GM23338 (cell line): ENCODE results near the gene NELFB. TPM values are rescaled to one million over a fixed set of nuclear protein-coding genes. Genes with fewer than 3 reads are reported as not detected.

Experiments used
- ATAC-seq: fragments of 200-7000 bp; cut with Tn5 transposase; 3 replicates; pipeline ENCODE4 v1.9.1; 2020
- DNase-seq: peaks from one replicate; pipeline ENCODE4 v3.0.0-alpha.2; 2015; ENCODE audit warnings: low spot score
- H2AFZ ChIP-seq: fragments of 200-600 bp; sonication (generic); 2 replicates; pipeline ENCODE4 v1.8.0; 2016; ENCODE audit warnings: antibody characterized with exemption, mild to moderate bottlenecking, moderate library complexity
- H3F3A ChIP-seq: fragments of 200-600 bp; sonication (generic); replicated peaks from 2 replicates; pipeline ENCODE4 v1.8.0; 2017; ENCODE audit warnings: antibody characterized with exemption, mixed run types, low read depth
- H3K27ac ChIP-seq: fragments of 200-600 bp; sonication (generic); 2 replicates; pipeline ENCODE4 v1.6.1; 2016; ENCODE audit warnings: low read depth
- H3K27me3 ChIP-seq: fragments of 200-600 bp; sonication (generic); 2 replicates; pipeline ENCODE4 v1.8.0; 2016; ENCODE audit warnings: mild to moderate bottlenecking, mixed run types, moderate library complexity; ENCODE audit not compliant: insufficient read depth
- H3K36me3 ChIP-seq: fragments of 200-600 bp; sonication (generic); 2 replicates; pipeline ENCODE4 v1.8.0; 2016; ENCODE audit warnings: mild to moderate bottlenecking; ENCODE audit not compliant: insufficient read depth
- H3K4me1 ChIP-seq: fragments of 200-600 bp; sonication (generic); 2 replicates; pipeline ENCODE4 v1.8.0; 2016; ENCODE audit warnings: mild to moderate bottlenecking, moderate library complexity; ENCODE audit not compliant: insufficient read depth
- H3K4me2 ChIP-seq: fragments of 200-600 bp; sonication (generic); 2 replicates; pipeline ENCODE4 v1.7.1; 2017; ENCODE audit warnings: mixed run types
- H3K4me3 ChIP-seq: fragments of 200-600 bp; sonication (generic); 2 replicates; pipeline ENCODE4 v1.6.1; 2016; ENCODE audit warnings: mixed run types
- H3K79me2 ChIP-seq: fragments of 200-600 bp; sonication (generic); replicated peaks from 2 replicates; pipeline ENCODE4 v1.8.0; 2017; ENCODE audit warnings: mild to moderate bottlenecking; ENCODE audit not compliant: insufficient read depth
- H3K9me2 ChIP-seq: fragments of 200-600 bp; sonication (generic); 2 replicates; pipeline ENCODE4 v1.8.0; 2017; ENCODE audit not compliant: insufficient read depth
- H4K20me1 ChIP-seq: fragments of 200-600 bp; sonication (generic); replicated peaks from 2 replicates; pipeline ENCODE4 v1.8.0; 2017; ENCODE audit warnings: mild to moderate bottlenecking; ENCODE audit not compliant: insufficient read depth
- H3K27ac Mint-ChIP-seq: 2 replicates; pipeline ENCODE4 v1.8.0; 2020; ENCODE audit warnings: inconsistent platforms, mild to moderate bottlenecking, moderate library complexity, mixed read lengths
- H3K27me3 Mint-ChIP-seq: 3 replicates; pipeline ENCODE4 v1.8.0; 2022; ENCODE audit warnings: low read depth, mild to moderate bottlenecking, moderate library complexity, mixed read lengths, inconsistent platforms; ENCODE audit not compliant: insufficient read depth, poor library complexity
- H3K36me3 Mint-ChIP-seq: 3 replicates; pipeline ENCODE4 v1.8.0; 2021; ENCODE audit warnings: low read depth, mild to moderate bottlenecking, inconsistent platforms, moderate library complexity, mixed read lengths
- H3K4me1 Mint-ChIP-seq: 3 replicates; pipeline ENCODE4 v1.8.0; 2020; ENCODE audit warnings: mild to moderate bottlenecking, inconsistent platforms, mixed read lengths
- H3K4me3 Mint-ChIP-seq: 3 replicates; pipeline ENCODE4 v1.8.0; 2021; ENCODE audit warnings: moderate library complexity, mild to moderate bottlenecking, inconsistent platforms, mixed read lengths
- H3K9me3 Mint-ChIP-seq: 3 replicates; pipeline ENCODE4 v1.8.0; 2020; ENCODE audit warnings: moderate library complexity, mild to moderate bottlenecking, inconsistent platforms, mixed read lengths
- CTCF ChIP-seq, 2 experiments: fragments of 200-600 bp in 1 of 2; sonication (generic) in 1 of 2; conservative IDR thresholded peaks; 2 replicates each; pipeline versions ENCODE4 v1.5.1 to v1.6.1; 2016 to 2017; ENCODE audit warnings: antibody characterized with exemption in 2 of 2, low read depth in 2 of 2, mild to moderate bottlenecking in 2 of 2, moderate library complexity in 1 of 2
- ETS1 ChIP-seq: IDR thresholded peaks from 2 replicates; pipeline ENCODE4 v1.6.1; 2016; ENCODE audit warnings: antibody characterized with exemption
- EZH2phosphoT487 ChIP-seq: fragments of 200-600 bp; sonication (generic); IDR thresholded peaks from one replicate; pipeline ENCODE4 v1.8.1; 2018; ENCODE audit warnings: antibody characterized with exemption; ENCODE audit not compliant: unreplicated experiment
- JUNB ChIP-seq: IDR thresholded peaks from one replicate; pipeline ENCODE4 v1.6.1; 2016; ENCODE audit warnings: antibody characterized with exemption; ENCODE audit not compliant: unreplicated experiment
- NANOG ChIP-seq: IDR thresholded peaks from 2 replicates; pipeline ENCODE4 v1.6.1; 2016; ENCODE audit warnings: antibody characterized with exemption, borderline replicate concordance
- REST ChIP-seq: IDR thresholded peaks from one replicate; pipeline ENCODE4 v1.6.1; 2018; ENCODE audit warnings: antibody characterized with exemption; ENCODE audit not compliant: unreplicated experiment
- STAT1 ChIP-seq: IDR thresholded peaks from one replicate; pipeline ENCODE4 v1.6.1; 2016; ENCODE audit warnings: antibody characterized with exemption; ENCODE audit not compliant: unreplicated experiment
- ZNF114 ChIP-seq: fragments of 250-450 bp; sonication (Bioruptor Pico); IDR thresholded peaks from 2 replicates; pipeline ENCODE4 v1.5.0; 2020; ENCODE audit warnings: mild to moderate bottlenecking, moderate library complexity
- ZNF331 ChIP-seq: fragments of 250-450 bp; sonication (Bioruptor Pico); IDR thresholded peaks from 2 replicates; pipeline ENCODE4 v1.5.0; 2020; ENCODE audit warnings: low read depth, mild to moderate bottlenecking, moderate library complexity
- ZNF462 ChIP-seq: fragments of 250-450 bp; sonication (Bioruptor Pico); IDR thresholded peaks from 2 replicates; pipeline ENCODE4 v1.5.0; 2020; ENCODE audit warnings: mild to moderate bottlenecking, moderate library complexity
- polyA plus RNA-seq: library from polyadenylated mRNA; unstranded; fragments of >200 nt; fragmentation: Nextera tagmentation; extraction: Ambion mirVana; gene quantifications from 2 replicates; pipeline ENCODE4 v1.2.1, GENCODE V29; 2016
- total RNA-seq: library from RNA; depleted of rRNA; stranded (reverse); fragments of >200 nt; shearing (Covaris generic); gene quantifications from 2 replicates; pipeline ENCODE4 v1.2.3, GENCODE V29; 2014

The NELFB gene
- total and polyA plus RNA-seq, 2 experiments from 2014 or later = 30.0 to 97.3 TPM

DNA sequence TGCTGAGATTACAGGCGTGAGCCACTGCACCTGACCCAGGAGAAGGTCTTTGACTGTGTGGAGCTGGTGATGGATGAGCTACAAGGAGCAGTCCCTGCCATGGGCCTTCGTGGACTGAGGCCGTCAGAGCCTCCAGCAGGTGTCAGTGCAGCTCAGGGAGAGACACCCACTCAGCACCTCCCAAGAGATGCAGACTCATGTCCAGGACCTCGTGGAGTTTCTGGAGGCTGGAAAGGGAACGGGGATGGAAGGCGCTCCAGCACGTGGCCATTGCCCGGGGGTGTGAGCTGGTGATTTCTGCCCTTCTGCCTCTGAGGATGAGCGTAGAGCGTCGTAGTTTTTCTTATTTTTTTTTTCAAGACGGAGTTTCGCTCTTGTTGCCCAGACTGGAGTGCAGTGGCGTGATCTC lies 31.9 kb downstream of the NELFB start (continued):
- TF ChIP-seq ZNF462 (CRISPR knock-in tag) (peak; percentile 58; the same call in 1 of the 2 replicates), EZH2phosphoT487 (no peak), STAT1 (no peak)

GRCh38 chr9:137293094-137293481 lies 38.0 kb downstream of the NELFB start:
- H3K27me3 Mint-ChIP-seq = peaks cover 21% of the 10 kb centered on the region
- H3K9me3 Mint-ChIP-seq = peaks cover 9% of the 10 kb centered on the region
- H3K79me2 ChIP-seq = no peaks in the 10 kb centered on the region
- no peak overlapping the region for H3K4me3 ChIP-seq
- H3K36me3 ChIP-seq = no peaks in the 10 kb centered on the region
- H3K27ac Mint-ChIP-seq = no peak overlapping the region
- peaks cover 13% of the 10 kb centered on the region for H3K4me1 ChIP-seq
- H3K36me3 Mint-ChIP-seq = no peaks in the 10 kb centered on the region; the same call in 2 of the 3 replicates
- peaks cover 14% of the 10 kb centered on the region for H3F3A ChIP-seq
- H3K27ac ChIP-seq = no peak overlapping the region
- no peaks in the 10 kb centered on the region; the same call in 1 of the 2 replicates for H4K20me1 ChIP-seq
- no peak overlapping the region; the same call in 2 of the 3 replicates for H3K4me3 Mint-ChIP-seq
- no peaks in the 10 kb centered on the region for H3K9me2 ChIP-seq
- peaks cover 20% of the 10 kb centered on the region for H3K4me1 Mint-ChIP-seq
- no peak for ATAC-seq
- peaks cover 29% of the 10 kb centered on the region for H3K27me3 ChIP-seq
- DNase-seq = no peak
- no peak overlapping the region for H3K4me2 ChIP-seq
- H2AFZ ChIP-seq = no peak overlapping the region
- TF ChIP-seq ZNF114 (no peak), ZNF331 (CRISPR knock-in tag) (no peak), NANOG (no peak), ETS1 (no peak), CTCF (conservative IDR thresholded peaks at IDR 0.05; ENCODE audit: low read depth in 2 of 2) (no peak), REST (no peak), STAT1 (no peak), JUNB (no peak)
